ENCODE results near the gene IER5L.
"Not testable (repeated sequence)": the region's sequence is repeated elsewhere in the genome, so short reads cannot be mapped to it uniquely, and the experiment has no call there.

Gene IER5L

GRCh38 chr9:129138476-129139232 is 39.4 kb downstream of the IER5L start:
- peak; percentile 90 for DNase-seq (ENCODE audit: low read depth)

GRCh38 chr9:129138144-129138462 is 40.0 kb downstream of the IER5L start:
- no peak for DNase-seq (ENCODE audit: low read depth)

GRCh38 chr9:129137292-129138143 is 40.5 kb downstream of the IER5L start:
- DNase-seq (ENCODE audit: low read depth): no peak

DNA sequence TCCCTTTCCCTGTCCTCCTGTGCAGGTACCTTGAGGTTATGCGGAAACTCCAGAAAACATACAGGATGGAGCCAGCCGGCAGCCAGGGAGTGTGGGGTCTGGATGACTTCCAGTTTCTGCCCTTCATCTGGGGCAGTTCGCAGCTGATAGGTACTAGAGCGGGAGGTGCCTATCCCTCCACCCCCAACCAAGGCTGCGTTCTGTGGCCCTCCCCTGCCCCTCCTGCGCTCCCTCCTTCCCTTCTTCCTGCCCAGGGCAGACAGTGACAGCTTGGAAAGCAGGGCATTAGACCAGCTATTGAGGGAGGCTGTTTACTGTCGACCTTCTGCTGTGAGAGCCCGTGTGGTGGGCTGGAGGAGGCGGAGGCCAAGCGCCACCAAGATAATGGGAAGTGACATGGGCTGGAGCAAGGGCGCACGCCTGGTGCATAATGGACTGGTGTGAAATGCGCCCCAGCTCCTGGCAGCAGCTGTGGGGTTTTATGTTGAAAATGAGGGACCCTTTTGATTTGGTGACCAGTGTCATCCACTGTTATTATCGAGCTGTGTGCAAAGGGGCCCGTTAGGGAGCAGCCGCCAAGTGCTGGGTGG is 41.5 kb downstream of the IER5L start:
- DNase-seq (ENCODE audit: low read depth): no peak

- no peak for DNase-seq (ENCODE audit: low read depth)
Observed at GRCh38 chr9:129135476-129135875, 42.6 kb downstream of the IER5L start.

DNA sequence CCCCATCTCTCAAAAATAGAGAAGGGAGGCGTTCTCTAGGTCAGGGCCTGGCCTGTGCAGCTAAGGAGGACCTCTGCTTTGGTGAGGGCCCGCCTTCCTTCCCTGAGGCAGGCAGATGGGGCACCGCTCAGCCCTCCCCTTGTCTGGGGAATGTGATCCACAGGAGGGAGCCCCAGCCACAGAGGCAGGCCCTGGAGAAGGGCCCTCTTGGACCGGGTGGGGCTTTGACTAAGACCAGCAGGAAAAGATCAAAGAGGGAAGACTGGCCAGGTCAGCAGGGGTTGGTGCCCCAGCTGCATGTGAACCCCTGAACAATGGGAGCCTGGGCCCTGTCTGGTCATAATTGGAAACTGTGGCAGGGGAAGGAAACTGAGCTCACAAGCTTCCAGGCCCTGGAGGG is 45.0 kb downstream of the IER5L start:
- DNase-seq (ENCODE audit: low read depth): no peak

GRCh38 chr9:129131300-129132145 is 46.5 kb downstream of the IER5L start:
- DNase-seq (ENCODE audit: low read depth): peak; percentile 53

- no peak for DNase-seq (ENCODE audit: low read depth)
Observed at GRCh38 chr9:129130791-129131190, 47.3 kb downstream of the IER5L start.

DNA sequence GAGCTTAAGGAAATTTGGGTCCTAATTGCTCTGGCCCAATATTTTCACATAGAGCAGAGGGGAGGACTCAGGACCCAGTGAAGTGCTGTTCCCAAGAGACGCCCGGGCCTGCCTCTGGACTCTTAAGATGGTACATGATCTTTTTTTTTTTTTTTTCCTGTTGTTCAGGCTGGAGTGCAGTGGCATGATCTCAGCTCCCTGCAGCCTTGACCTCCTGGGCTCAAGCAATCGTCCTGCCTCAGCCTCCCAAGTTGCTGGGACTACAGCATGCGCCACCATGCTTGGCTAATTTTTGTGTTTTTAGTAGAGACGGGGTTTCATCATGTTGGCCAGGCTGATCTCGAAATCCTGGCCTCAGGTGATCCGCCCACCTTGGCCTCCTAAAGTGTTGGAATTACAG is 47.8 kb downstream of the IER5L start:
- DNase-seq (ENCODE audit: low read depth): not testable (repeated sequence)

DNA sequence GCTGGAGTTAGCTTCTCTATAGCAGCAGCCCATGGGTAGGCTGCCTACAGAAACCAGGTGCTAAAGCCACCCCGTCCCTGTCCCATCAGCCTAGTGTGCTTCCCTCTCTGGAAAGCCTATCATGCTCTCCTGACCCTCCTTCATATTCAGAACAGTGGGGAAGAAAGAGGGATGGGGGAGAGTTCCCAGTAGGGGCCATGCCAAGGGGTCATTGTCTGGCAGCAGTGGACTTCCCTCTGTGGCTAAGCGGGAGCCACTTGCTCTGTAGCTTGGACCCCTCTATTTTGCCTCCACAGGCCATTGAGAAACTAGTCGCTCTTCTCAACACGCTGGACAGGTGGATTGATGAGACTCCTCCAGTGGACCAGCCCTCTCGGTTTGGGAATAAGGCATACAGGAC is 49.4 kb downstream of the IER5L start:
- DNase-seq (ENCODE audit: low read depth): no peak

- DNase-seq (ENCODE audit: low read depth): no peak
Observed at GRCh38 chr9:129126749-129127618, 51.1 kb downstream of the IER5L start.

Data from fibroblast of gingiva (primary cell).